Prostate gland (tissue), 2 donors: Measurements from ENCODE around the gene GDPD5.

Source experiments
- POLR2A ChIP-seq: fragments of 450-650 bp; IDR thresholded peaks from one replicate; pipeline ENCODE4 v1.6.1; 2016; ENCODE audit warnings: antibody characterized with exemption, mild to moderate bottlenecking
- POLR2AphosphoS5 ChIP-seq: sonication (generic); formaldehyde crosslinking; IDR thresholded peaks from one replicate; pipeline ENCODE4 v1.6.1; 2017; ENCODE audit warnings: antibody characterized with exemption
- TF ChIP-seq, protein P1 (sequence below), 4 experiments: fragments of 200-600 bp in 2 of 4; fragments of 450-650 bp in 2 of 4; sonication (generic) in 2 of 4; IDR thresholded peaks; 1 replicate in 3 of 4; 2 replicates in 1 of 4; pipeline ENCODE4 v1.5.1; 2016 to 2019; ENCODE audit warnings: antibody characterized with exemption in 4 of 4, mild to moderate bottlenecking in 2 of 4, moderate library complexity in 2 of 4

DNA sequence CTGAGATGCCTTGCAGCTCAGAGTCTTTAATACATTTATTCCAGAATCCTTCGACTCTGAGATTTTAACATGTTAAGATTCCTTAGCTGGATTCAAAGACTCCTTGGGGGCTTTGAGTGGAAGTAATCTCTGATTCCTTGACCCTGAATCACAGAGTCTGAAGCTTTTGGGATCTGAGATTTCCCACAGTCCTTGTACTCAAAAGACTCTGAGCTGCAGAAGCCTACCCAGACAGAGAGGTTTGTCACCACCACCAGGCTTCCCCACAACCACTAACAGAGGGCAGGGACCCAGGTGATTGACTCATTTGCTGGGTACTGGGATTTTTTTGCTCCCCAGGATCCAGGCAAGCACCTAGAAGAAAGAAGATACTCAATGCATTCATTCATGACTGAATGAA is 34.9 kb upstream of the GDPD5 start:
- TF ChIP-seq, protein P1, sequence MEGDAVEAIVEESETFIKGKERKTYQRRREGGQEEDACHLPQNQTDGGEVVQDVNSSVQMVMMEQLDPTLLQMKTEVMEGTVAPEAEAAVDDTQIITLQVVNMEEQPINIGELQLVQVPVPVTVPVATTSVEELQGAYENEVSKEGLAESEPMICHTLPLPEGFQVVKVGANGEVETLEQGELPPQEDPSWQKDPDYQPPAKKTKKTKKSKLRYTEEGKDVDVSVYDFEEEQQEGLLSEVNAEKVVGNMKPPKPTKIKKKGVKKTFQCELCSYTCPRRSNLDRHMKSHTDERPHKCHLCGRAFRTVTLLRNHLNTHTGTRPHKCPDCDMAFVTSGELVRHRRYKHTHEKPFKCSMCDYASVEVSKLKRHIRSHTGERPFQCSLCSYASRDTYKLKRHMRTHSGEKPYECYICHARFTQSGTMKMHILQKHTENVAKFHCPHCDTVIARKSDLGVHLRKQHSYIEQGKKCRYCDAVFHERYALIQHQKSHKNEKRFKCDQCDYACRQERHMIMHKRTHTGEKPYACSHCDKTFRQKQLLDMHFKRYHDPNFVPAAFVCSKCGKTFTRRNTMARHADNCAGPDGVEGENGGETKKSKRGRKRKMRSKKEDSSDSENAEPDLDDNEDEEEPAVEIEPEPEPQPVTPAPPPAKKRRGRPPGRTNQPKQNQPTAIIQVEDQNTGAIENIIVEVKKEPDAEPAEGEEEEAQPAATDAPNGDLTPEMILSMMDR (IDR thresholded peaks at IDR 0.05) = no peak
- TF ChIP-seq POLR2A = no peak
- no peak for TF ChIP-seq POLR2AphosphoS5
